HG03342 (cell line): ENCODE data around the gene VAC14.

Experiments used
- ATAC-seq: cut with Tn5 transposase; IDR thresholded peaks from one replicate; pipeline ENCODE4 v1.9.1; 2021; ENCODE audit warnings: mild to moderate bottlenecking, moderate library complexity; ENCODE audit not compliant: unreplicated experiment

Gene VAC14

DNA sequence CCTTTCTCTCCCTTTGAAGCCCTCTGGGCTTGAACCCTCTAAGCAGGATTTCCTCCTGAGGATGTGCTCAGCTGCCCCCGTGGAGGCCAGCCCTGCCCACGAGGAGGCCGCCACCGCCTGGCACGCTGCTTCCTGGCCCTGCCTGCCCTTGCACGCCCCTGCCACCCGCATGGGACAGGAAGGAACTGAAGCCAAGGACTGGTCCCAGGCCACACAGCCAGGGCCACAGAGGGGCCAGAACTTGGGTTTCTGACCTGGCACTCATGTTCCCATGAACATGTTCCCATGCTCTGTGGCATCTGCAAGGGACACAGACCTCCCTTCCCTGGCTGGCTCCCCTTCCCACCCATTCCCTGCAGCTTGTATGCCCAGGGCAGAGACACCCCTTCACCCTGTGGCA, 91.0 kb downstream of the VAC14 start:
- ATAC-seq, result no peak

DNA sequence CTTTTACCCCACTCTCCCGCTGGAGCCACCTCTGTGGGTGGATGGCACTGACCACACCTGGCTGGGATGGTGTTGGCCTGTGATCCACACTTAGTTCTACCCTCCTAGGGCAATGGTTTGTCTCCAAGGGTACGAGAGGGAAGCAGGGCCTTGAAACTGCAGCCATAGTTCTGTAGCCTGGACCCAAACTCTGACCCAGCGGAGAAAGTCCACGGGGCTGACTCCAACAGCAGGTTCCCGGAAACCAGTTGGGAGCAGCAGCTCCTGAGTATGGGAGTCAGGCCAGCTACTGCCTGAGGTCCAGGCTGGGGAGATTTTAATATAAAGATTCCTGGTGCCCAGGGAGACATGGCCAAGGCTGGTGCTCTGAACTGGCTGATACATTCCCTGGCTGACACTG, 91.5 kb downstream of the VAC14 start:
- no peak for ATAC-seq

DNA sequence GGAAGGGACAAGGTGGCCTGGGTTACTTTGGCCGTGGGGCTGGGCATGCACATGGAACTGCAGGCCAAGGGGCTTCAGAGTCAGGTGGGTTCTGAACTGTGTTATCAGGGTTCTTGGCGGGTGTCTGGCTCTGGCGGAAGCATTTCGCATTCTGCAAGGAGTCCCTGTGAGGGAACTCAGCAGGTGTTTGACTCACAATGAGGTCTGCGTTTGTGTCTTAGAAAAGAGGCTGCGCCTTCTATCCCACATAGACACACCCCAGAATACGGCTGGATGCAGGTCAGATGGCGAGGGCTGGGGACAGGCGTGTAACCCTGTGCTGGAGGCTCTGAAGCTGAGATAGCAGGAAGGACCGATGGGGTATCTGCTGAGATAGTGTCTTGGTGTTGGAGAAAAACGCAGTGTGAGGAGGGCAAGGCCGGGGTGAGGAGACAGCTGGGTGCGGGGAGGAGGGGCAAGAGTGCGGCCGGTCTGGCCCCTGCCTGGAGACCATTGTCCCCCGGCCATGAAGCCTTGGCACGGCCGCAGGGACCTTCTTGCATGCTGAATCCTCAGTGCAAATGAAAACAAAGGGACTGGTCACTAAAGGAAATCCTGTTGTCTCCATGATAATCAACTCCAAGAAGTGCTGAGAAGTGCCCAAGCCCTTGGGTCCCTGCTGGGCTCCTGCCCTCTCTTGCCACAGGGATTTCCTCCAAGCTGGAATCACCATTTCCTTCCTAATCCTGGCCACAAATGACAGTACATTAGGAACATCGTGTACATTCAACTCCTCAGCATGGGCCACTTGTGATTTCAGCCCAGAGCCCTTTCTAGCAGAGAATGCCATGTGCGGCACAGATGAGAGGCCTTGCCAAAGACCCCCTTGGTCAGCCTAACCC, 92.4 kb downstream of the VAC14 start:
- no peak for ATAC-seq

DNA sequence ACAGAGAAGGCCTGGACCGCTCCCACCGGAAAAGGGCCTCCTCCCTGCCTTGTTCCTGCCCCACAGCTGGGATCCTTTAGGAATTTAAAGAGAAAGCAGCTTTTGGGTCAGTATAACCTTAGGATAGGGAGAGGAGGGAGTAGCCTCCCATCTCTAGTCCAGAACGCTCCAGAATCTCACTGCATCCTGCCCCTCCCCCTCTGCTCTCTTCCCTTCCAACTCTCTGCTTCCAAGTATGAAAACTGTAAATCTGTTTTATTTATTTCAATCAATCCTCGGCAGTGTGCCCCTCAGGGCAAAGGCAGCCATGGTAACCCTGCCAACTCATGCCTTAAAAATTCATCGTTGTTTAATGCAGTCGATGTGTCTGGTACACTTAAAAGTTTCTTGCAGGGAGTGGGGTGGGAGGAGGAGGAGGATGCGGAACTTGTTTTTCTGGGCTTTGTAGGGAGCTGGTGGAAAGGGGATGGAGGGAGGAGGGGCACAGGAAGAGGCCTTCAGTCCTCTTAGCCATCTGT, 94.0 kb downstream of the VAC14 start:
- no peak for ATAC-seq

DNA sequence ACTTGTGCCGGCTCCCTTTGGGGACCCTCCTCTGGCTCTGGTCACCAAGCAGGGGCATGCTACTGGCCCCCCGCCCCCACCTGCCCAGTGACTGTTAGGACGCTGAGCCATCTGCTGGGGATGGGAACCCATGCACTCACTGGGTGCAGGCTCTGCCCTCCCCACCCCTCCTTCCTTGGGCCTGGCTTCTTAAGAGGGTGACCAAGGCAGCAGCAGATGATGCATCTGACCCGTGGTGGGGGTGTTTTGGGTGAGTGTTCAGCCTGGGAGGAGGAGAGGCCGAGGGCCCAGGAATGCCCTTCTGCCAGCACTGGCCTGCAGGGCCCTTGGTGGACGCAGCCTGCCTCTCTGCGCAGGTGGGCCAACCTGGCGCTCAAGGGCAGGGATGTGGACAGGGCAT, 95.9 kb downstream of the VAC14 start:
- no peak for ATAC-seq

DNA sequence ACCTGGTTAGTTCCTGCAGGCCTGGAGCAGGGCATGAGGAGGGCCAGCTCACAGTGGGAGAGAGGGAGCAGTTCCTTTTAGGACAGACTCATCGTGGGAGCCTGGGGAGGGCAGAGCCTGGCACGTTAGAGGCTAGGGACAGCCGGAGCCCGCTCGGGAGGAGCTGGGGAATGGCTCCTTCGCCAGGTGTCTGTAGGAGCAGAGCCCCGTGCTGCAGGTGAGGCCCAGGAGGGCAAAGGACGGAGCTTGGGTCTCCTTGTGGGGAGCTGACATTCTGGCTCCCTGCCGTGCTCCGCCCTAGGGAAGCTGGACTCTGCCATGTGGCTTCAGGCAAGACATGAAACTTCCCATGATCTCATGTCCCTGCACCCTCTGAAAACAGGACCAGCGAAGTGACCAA, 96.4 kb downstream of the VAC14 start:
- no peak for ATAC-seq

DNA sequence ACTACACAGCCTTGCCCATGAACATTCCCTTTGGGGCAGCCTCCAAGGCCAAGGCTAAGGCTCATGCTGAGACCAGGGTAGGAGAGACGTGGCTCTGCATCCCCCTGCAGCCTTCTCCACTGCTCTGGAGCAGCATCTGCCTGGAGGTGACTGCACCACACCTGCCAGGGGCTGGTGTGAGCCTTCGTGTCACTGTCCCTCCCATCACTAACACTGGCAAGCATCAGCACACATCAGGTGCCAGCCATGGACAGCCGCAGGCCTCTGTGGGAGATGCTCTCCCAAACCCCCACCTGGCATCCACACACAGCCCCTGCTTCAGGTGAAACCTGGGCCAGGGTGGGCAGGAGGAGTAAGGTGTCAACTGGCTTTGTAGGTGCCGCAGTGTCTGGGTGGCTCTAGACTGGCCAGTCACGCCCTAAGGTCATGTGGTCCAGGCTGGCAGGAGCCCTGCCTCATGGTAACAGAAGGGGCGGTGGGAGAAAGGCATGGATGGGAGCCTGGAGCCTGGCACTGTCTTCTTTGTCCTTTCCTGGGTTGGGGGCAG, 97.0 kb downstream of the VAC14 start:
- no peak for ATAC-seq

DNA sequence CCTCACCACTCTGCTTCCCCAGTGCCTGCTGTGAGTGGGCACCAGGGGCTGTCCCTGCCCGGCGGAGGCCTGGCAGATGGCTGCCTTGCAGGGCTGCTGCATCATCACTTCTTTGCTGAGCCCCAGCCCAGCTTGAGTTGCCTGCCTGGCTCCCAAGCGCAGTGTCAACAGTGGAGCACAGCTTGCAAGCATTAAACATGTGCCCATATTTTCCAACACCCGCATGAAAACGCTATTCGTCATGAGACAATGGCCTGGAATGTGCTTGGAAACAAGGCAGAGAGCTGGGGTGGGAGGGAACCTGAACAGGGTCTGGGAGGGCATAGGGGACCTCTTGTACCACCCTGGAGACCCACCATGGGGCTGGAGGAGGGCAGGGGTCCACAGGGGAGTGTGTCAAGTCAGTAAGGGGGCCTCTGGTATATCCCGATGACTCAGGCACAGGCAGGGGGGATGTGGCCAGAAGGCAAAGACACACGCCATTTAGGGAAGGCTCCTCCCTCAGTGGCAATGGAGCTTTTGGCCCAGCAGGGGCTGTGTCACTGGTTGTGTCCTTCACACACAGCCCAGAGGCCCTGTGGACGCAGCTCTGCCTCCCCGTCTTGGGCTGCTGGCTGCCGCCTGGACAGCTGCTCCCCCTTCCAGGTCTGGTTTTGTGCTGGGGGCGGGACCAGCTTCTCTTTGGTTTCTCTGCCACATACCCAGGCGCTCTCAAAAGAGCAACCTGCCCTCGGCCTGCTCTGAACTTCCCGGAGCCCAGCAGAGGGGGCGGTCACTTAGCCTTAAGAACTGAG, 97.7 kb downstream of the VAC14 start:
- ATAC-seq, result no peak

DNA sequence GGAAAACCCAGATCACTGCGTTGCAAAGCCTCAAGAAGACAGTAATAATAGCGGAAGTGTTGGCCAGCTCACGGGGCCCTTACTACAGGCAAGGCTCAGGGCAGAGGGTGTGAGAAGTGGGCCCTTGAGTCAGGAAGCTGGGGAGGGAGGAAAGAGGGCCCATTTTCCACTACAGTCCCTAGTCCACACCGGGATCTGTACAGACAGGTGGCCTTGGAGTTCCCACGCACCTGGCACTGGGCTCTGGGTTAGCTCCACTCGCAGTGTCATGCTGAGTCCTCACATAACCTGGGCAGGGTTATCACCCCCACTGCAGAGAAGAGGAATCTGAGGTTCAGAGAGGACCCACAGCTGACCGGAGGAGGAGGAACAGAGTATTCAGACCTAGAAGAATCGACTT, 98.3 kb downstream of the VAC14 start:
- no peak for ATAC-seq

DNA sequence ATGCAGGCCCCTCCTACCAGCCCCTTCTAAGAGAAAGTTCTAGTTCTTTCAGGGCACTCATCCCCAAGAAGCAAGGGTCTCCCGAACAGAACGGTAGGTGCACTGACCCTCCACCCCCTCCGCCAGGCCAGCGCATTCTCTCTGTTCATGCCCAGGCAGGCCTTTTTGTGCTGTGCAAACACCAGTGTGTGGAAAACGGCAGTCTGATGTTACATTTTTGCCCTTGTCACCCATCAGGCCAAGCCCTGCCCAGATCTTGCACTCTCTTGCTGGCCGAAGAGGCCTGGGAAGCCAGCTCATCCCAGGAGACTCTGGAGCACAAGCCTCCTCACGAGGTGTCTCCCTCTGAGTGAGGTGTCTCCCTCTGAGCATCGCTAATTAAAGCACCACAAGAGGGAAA, 99.0 kb downstream of the VAC14 start:
- no peak for ATAC-seq

DNA sequence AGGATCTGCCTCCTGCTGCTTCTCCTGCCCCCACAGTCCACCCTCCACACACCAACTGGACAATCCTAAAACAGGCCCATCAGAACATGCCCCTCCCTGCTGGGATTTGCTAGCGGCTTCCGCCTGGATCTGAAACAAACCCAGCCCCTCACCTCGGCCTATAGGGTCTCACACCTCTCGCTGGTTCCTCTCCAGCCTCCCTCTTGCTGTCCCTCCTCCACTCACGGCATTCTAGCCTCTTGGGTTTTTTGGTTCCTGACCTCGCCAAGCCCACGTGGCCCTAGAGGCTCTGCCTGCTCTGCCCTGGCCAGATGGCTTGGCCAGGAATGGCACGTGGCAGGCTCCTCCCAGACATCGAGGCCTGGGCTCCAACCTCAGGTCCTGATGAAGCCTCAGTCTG, 99.4 kb downstream of the VAC14 start:
- no peak for ATAC-seq

DNA sequence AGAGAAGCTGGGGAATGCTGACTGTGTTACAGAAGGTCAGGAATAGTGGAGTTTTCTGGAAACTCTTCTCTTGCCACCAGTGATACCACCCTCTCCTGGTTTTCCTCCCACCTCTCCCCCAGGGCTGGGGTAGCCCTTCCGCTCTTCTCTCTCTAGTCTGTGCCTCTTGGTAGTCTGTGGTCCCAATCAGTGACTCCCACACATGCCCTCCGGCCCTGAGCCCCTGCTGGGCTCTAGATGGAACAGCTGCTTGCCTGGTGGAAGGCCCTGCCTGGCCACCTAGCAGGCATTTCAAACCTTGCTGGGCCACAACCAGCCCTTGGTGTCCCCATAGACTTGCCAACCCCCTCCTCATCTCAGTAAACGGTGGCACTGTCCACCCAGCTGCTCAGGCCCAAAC, 99.9 kb downstream of the VAC14 start:
- no peak for ATAC-seq

DNA sequence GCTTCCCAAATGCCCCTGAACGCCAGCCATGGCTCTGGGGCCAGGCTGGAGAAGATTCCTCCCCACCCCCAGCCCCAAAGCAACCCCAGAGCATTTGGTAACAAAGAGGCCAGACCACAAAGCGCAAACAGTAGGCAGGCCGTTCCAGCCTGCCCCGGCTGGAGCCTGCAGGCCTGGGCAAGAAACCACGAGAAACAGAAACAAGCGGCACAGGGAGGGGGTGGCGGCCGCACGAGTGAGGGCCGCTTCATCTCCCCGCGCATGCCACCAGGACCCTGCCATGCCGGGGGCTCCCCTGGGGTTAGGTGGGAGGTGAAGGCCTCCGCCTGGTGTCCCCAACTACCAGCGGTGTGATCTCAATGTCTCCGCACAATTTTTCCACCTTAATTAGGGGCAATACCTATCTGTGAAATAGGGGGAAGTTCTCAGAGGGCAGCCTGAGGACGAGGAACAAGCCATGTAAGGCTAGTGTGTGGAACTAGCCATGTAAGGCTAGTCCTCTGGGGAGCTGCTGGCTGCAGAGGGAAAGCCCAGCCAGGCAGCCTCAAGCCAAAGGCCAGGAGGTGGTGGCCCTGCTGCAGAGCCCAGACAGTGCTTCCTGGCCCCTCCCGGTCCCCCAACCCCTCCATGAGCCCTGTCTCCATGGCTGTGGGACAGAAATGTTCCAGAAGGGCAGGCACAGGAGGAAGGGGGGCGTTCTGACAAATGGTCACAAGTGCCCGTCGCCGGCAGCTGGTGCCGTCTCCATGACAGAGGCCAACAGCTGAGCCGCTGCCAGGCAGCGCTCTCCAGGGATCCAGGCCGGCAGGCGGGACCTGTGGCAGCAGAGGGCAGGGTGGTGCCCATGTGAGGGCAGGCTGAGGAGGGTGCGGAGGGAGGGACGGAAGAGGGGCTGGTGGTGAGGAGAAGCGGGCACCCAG, 100.6 kb downstream of the VAC14 start:
- no peak for ATAC-seq

DNA sequence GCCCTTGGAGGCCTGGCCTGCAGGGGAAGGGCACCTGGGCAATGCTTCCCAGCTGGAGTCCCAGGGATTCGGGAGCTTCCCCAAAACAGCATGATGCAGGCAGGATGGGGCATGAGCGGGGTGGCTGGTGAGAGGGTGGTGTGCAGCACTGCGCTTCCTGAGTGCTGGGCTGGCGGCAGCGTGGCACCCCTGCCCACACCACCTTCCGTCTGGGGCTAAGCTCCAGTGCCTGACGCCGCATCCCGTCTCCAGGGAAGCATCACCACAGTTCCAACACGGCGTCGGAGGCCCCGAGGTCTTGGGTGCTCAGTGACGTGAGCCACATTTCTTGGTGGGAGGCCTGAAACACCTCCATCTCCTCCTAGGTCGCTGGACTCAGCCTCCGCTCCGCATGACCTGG, 101.3 kb downstream of the VAC14 start:
- no peak for ATAC-seq

DNA sequence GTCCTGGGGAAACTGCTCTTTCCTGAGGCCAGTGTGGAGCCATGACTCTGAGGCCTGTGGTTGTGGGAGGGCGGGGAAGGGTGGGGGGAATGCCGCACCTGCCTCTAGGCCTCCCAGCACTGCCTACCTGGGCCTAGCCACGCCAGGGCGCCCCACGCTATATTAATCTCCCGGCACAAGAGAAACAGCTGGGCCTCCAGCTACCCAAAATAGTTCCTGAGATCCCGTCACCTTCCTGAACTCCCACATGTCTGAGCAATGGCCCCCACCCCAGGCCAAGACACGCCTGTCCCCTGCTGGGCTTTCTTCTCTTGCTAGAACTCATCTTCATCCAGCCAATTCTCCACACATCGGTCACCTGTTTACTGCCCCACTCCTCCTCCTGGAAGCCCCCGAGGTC, 102.1 kb downstream of the VAC14 start:
- ATAC-seq, result no peak

DNA sequence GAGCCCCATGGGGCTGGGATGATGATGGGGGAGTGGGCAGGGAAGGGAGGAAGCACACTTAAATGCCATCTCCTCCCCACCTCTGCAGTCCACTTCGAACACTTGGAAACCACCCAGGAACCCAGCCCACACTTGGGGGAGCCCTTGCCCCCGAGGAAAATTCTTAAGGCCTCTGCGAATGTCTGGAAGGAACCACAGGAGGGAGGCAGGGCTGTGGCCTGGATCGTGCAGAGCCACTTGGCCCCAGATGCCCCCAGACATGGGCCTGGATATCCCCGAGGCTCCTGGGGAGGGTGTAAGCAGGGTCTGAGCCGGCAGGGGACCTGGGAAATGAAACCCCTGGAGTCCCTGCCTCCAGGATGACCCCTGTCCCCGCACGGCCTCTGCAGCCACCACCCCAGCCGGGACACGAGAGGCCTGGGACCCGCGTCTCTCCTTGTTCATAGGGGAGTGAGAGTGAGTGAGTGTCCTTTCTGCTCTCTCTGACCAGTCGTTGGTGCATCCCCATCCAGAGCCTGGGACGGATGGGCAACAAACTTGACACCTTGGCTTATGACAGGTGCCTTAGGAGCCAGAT, 103.3 kb downstream of the VAC14 start:
- no peak for ATAC-seq

DNA sequence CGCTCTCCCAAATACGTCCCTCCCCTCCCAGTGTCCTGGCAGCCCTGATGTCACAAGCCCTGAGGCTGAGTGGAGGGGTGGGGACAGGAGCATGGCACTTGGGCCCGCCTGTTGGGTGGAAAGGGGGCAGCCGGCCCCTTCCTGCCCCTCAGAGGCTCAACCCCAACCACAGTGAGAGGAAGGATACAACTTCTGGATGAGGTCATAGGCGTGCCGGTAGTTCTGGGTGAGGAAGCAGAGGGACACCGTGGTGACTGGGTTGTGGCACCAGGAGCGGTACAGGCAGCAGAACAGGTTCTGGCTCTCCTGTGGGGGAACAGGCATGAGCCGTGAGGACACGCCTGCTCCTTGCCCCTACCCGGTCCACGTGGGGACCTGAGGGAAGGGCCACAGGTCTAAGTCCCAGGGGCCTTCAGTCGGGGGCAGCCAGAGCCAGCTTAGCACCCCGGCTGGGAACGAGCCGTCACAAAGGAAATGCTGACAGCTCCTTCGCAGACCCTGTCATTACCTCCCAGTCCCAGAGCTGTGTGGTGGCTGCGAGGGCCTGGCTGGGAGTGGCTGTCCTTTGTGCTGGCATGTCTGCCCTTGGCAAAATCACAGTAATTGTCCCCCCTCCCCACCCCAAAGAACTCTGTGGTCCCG, 103.9 kb downstream of the VAC14 start:
- ATAC-seq, result no peak

DNA sequence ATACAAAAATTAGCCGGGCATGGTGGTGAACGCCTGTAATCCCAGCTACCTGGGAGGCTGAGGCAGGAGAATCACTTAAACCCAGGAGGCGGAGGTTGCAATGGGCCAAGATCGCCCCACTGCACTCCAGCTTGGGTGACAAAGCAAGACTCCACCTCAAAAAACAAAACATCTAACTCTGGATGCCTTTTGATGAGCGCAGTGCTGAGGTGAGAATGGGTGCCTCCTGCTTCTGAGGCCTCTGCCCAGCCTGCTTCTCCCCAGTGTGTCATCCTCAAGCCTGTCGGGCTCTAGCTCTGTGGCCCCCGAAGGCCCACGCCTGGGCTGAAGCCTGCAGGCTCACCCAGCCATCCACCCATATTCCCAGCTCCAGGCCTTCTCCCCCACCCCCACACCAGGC, 104.6 kb downstream of the VAC14 start:
- ATAC-seq, result no peak

DNA sequence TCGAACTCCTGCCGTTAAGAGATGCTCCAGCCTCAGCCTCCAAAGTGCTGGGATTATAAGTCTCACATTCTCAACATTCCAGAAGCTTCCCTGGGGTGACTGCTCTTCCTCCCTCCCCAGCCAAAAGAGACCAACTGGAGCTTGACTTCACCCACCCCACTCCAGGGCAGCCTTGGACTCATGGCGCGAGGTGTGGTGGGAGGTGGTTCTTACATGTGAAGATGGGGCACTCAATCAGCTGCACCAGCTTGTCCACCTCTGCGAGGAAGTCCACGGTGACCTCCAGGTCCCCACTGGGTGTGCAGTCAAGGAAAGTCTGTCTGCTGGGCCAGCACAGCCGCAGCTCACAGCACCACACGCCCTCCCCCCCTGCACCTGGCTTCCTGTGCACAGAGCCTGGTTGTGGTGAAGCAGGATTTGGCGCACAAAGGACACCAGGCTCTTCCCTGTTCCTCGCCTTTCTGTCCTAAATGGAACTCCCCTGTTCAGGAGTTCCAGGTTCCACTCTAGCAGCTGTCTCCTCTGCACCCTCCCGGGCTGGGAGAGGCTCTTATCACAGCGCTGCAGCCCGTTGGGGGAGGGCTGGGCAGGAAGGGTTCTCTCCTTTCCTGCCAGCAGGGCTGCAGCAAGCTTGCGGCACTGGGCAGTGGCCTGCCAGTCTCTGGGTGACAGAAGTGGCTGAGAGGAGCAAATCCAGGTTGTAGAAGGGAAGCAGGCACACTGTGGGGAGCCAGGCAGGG, 105.5 kb downstream of the VAC14 start:
- no peak for ATAC-seq
